ENCODE measurements around the gene POLN. TPM values are rescaled to one million over a fixed set of nuclear protein-coding genes. Genes with fewer than 3 reads are reported as not detected.

Gene POLN
- total RNA-seq, 4 donors from 2014 or later = 3.3 to 9.6 (median 5.5) TPM

GRCh38 chr4:2077537-2078460 lies 164.1 kb downstream of the POLN start:
- Histone ChIP-seq H3K4me3 (no peak overlapping the region), H3K4me1 (no peaks in the 10 kb centered on the region), H3K36me3 (no peaks in the 10 kb centered on the region), H3K27me3 (no peaks in the 10 kb centered on the region), H3K9me3 (no peaks in the 10 kb centered on the region), H3K27ac (no peak overlapping the region)
- DNase-seq (ENCODE audit: low spot score in 2 of 2) = no peak
- TF ChIP-seq CTCF (IDR thresholded peaks at IDR 0.05) = no peak
- no peak for TF ChIP-seq EP300 (IDR thresholded peaks at IDR 0.05)
- TF ChIP-seq POLR2A (IDR thresholded peaks at IDR 0.05) = no peak
- 76 to 77% methylated on average over 15 to 17 of the region's 17 CpGs for WGBS, 2 donors

DNA sequence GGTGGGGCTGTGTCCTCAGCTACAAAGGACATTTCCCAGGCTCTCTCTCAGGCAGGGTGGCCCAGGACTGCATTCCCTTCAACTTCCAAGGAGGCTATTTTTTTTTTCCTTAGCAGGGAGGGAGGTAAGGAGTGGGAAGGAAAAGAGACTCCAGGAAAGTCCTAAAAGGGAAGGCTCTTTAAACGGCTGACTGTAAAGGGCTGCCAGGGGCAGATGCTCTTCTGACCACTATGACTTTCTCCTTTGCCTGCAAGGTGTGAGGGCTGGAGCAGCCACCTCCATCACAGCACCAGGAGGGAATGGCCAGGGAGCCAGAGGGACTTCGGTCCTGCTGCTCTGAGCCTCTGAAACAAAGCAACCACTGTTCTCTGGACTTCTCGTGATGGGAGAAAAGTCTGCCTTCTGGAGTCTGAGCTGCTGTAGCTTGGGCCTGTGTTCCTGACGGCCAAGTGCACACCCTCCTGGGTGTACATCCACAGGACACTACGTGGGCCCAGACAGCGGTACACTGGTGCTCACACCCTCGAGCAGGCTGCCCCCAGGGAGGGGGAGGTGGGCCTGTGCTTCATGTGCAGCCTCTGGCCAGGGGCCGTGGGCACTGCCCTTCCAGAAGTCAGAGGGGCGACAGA lies 164.9 kb downstream of the POLN start:
- WGBS, 2 donors = 59 to 72% methylated on average over 6 to 9 of the region's 9 CpGs
- TF ChIP-seq POLR2A (IDR thresholded peaks at IDR 0.05) (no peak), EP300 (IDR thresholded peaks at IDR 0.05) (no peak), CTCF (IDR thresholded peaks at IDR 0.05) (no peak)
- Histone ChIP-seq H3K27ac (no peak overlapping the region), H3K27me3 (no peaks in the 10 kb centered on the region), H3K9me3 (no peaks in the 10 kb centered on the region), H3K36me3 (no peaks in the 10 kb centered on the region), H3K4me1 (peaks cover 0 to 5% (median under 1%) of the 10 kb centered on the region in 4 donors), H3K4me3 (no peak overlapping the region)
- no peak for DNase-seq (ENCODE audit: low spot score in 2 of 2)

GRCh38 chr4:2075987-2076907 lies 165.7 kb downstream of the POLN start:
- no peak for DNase-seq (ENCODE audit: low spot score in 2 of 2)
- peaks cover 0 to 13% (median 4%) of the 10 kb centered on the region in 4 donors for H3K4me1 ChIP-seq
- WGBS, 2 donors = 91 to 92% methylated on average over 25 to 30 of the region's 31 CpGs
- no peak overlapping the region for H3K27ac ChIP-seq
- H3K4me3 ChIP-seq = no peak overlapping the region
- TF ChIP-seq POLR2A (IDR thresholded peaks at IDR 0.05) (no peak), EP300 (IDR thresholded peaks at IDR 0.05) (no peak), CTCF (IDR thresholded peaks at IDR 0.05) (no peak)
- no peaks in the 10 kb centered on the region for H3K36me3 ChIP-seq
- H3K9me3 ChIP-seq = no peaks in the 10 kb centered on the region
- no peaks in the 10 kb centered on the region for H3K27me3 ChIP-seq

- Histone ChIP-seq H3K27me3 (no peaks in the 10 kb centered on the region), H3K4me1 (peaks cover 0 to 18% (median 4%) of the 10 kb centered on the region in 4 donors), H3K27ac (no peak overlapping the region), H3K9me3 (no peaks in the 10 kb centered on the region), H3K4me3 (no peak overlapping the region), H3K36me3 (no peaks in the 10 kb centered on the region)
- DNase-seq (ENCODE audit: low spot score in 2 of 2) = no peak
- 88 to 89% methylated on average over 11 to 12 of the region's 12 CpGs for WGBS, 2 donors
- TF ChIP-seq POLR2A (IDR thresholded peaks at IDR 0.05) (no peak), CTCF (IDR thresholded peaks at IDR 0.05) (no peak), EP300 (IDR thresholded peaks at IDR 0.05) (no peak)
Measured at GRCh38 chr4:2075171-2075986, 166.5 kb downstream of the POLN start.

Measured in tibial nerve (tissue), 4 donors.